ENCODE data around the gene ALOX5AP.

ALOX5AP gene

DNA sequence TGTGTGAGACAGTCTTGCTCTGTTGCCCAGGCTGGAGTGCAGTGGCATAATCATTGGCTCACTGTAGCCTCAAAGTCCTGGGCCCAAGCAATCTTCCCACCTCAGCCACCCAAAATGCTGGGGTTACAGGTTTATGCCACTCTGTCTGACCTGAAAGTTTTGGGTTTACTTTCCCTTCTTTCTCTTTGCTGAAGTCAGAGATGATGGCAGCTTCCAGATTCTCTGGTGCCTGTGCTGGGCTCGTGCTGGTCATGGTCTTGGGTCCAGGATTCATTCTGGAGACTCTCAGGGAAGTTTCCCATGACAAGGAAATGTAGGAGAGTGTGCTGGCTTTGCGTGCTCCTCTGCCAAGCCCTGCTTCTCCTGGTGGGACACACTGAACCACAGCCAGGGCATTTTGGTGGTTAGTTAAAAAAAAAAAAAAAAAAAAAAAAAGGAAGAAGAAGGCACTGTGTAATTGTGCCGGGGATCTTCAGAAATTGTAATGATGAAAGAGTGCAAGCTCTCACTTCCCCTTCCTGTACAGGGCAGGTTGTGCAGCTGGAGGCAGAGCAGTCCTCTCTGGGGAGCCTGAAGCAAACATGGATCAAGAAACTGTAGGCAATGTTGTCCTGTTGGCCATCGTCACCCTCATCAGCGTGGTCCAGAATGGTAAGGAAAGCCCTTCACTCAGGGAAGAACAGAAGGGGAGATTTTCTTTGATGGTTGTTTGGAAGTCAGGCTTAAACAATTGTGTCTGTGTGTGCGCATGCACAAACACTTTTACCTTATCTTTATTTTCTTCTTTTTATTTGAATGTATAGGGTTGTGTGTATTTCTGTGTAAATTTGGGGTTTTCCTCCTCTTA lies at the start of gene ALOX5AP:
TSS of gene ALOX5AP (plus strand) at position 519 of the 847 bp plus-strand sequence. CDS start at position 582, 63 bp downstream.
- no peak for DNase-seq (ENCODE audit: low spot score)

DNA sequence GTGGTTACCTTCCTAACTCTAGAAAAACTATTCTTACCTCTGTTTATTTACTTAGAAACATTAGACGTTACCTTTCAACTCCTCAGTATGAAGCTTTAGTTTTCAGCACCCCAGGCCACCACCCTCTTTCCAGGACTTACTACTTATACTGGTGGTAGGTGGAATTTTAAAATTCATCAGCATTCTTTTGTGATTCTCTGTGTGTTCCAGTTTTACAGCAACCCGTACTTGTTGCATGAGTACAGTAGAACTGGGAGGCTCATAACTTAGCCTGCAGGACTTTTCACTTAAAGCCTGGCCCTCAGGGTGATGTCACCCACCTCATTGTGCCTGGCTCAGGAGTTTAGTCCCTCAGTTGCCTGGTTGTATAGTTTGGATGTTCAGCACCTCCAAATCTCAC lies 49.4 kb upstream of the ALOX5AP start:
- no peak for DNase-seq (ENCODE audit: low spot score)

DNA sequence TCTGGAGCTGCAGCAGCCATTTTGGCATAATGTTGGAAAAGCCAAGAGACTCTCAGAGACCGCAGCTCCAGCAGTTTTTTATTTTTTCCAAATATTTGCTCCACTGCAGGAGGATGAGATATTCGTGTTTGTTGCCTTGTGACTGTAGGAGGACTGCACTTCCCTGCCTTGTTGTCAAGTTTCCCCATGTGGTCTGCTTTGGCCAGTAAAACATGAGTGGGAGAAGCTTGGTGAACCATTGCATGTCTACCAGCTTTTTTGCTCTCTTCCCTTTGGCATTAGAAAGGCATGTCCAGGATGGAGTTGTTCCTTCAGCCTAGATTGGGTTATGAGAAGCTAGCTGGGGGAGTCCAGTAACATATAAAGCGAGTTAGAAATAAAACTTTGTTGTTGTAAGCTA lies 47.7 kb upstream of the ALOX5AP start:
- DNase-seq (ENCODE audit: low spot score) = no peak

DNA sequence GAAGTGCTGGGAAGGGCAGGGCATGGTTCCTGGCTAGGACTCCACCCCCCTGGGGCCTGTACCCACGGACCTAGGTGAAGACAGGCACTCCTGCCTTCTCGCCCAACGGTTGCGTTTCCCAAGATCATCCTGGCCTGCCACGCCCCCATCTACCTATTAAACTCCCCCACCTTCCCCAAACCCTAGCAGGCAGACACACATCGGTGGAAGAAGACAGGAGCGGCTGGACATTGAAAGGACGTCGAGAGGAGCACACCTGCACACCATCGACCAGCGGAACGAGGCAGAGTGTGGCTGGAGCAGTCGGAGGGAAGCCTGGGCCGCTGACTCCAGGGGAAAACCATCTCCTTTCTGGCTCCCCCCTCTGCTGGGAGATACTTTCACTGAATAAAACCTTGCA lies 45.6 kb upstream of the ALOX5AP start:
- DNase-seq (ENCODE audit: low spot score) = no peak

DNA sequence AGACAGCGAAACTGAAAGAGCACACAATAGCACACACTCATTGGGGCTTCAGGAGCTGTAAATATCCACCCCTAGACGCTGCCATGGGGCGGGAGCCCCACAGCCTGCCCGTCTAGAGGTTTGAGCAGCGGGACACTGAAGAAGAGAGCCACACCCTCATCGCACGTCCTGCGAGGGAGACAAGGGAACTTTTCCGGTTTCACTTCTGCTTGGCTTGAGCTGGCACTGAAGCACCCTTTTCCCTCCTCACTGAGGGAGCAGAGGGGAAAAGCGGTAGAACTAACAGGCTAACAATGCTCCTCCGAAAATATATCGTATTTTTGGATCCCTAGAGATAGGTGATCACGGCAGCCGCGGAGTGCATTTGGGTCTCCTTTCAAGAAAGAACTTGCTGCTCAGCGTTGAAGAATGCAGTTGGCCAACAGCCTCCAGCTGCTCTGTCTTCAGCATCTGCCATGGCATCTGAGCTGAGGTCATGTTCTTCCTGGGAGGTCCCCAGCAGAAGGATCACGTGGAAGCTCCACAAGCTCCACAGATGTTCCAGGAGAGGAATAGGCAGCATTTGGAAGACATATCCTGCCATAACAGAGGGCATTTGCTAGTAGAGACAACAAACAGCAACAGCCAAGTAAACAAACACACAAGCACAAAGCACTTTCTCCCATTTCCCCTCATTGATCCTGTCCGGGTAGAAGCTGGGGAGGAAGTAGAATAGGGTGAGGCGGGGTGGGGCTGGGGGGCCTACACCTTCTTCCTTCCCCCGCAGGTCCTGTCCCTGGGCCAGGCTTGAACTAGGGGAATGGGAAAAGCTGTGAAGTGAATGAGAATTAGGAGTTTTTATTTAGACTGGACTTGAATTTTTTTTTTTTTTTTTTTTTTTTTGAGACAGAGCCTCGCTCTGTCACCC lies 44.8 kb upstream of the ALOX5AP start:
- peak; percentile 86 for DNase-seq (ENCODE audit: low spot score)

DNA sequence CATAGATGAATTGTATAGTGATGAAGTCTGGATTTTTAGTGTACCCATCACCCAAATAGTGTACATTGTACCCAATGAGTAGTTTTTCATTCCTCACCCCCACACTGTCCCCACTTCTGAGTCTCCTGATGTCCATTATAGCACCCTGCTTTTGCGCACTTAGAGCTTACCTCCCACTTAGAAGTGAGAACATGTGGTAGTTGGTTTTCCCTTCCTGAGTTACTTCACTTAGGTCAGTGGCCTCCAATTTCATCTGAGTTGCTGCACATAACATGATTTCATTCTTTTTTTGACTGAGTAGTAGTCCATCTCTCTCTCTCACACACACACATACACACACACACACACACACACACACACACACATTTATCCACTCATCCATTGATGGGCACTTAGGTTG lies 43.2 kb upstream of the ALOX5AP start:
- no peak for DNase-seq (ENCODE audit: low spot score)

DNA sequence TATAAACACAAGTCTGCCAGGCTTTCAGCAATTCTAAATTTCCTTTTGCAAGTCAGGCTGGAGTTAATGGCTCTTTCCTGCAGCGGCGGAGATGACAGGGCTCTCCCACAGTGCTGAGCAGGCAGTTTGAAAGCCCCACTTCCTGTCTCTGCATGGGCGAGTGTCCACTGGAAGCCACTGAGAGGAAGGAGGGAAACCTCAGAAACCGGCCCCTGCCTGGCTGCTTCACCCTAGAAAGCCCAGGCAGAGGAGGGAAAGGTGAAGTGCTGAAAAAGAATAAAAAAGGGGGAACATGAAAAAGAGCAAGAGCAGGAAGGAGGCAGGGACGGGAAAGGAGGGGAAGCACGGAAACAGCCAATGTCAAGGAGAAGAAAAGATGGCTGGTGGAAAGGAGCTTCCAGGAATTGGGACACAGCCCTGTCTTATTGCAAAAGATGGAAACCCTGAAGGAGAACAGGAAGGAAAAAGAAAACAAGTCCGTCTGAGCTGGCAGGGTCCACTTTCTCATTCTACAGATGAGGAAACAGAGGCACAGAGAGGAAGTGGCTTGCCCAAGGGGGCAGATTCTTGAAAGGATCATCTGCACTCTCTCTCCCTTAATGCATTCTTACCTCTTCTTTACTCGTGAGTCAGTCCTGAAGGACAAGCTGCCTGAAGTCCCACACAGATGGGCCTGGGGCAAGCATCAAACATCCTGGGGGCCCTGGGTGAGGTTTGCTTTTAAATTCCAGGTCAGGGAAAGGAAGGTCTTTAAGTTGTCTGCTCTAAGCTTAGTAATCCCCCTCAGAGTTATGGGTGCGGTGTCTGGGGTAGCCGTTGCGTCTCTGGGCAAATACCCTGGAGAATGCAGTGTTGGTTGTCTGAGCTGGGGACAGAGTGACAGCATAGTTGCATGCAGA lies 38.8 kb upstream of the ALOX5AP start:
- DNase-seq (ENCODE audit: low spot score) = no peak

DNA sequence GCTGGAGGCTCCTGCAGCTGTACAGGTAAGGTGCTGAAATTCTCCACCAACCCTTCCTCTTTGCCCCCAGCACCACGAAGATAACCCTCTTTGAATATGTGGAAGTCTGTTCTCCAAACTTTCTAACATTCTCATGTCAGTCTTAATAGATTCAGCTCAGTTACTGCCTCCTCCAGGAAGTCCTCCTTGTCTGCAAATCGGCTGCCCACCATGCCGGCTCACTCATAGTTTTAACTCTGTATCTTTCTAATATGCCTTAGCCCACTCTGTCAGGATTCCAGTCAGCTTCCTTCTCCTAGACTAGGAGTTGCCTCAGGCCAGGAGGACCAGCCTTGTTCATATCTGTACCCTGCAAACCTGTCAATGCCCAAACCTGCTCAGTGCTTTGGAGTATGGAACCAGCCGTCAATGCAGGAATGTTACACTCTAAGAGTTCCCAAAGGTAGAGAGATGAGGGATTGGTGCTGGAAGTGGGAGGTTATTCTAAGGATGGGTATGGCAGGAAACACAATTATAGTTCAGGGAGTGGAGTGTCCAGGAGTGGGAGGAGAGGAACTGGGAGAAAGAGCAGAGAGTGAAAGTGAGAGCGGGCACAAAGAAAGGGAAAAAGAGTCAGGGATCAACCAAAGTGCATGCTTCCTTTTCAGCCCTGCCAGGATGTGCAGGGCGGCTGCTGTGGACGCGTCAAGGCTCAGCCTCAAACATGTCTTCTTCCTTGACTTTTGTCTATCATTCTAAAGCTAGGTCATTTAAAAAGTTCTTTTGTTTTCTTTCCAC lies 38.0 kb upstream of the ALOX5AP start:
- DNase-seq (ENCODE audit: low spot score) = no peak

DNA sequence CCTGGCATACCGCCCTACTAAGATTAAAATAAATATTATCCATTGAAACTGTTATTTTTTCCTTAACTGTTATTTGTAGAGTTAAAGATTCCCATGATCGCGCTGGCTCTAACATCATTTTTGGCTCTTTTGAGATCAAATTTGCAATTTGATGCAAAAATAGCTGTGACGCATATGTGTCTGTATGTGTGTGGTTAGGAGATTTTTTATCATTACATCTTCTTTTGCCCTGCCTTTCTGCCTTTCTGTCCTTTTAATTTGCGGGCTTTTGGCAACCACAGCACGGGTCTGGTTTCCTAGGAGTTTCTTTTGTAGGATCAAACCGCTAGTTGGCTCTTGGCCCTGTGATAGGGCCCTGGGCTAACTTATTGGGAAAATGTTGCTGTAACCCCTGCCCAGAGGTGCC lies 37.3 kb upstream of the ALOX5AP start:
- peak; percentile 42 for DNase-seq (ENCODE audit: low spot score)

DNA sequence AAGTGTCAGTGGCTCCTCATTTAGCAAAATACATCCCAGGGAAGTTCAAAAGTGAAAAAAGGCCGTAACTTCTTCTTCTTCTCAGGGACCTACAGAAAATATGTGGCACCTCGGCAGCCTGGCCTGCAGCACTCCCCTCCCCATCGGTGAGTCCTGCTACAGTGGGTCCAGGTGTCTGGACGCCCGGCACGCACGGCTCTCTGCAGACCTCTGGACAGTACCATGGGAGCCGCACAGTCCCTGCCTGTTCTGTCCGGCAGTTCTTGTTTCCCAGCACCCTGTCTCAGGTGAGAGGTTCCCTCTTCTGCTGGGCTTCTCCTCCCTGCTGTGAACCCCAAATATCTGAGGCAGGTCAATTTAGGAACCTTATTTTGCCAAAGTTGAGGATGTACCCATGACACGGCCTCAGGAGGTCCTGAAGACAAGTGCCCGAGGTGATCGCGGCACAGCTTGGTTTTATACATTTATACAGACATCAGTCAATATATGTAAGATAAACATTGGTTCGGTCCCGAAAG lies 36.8 kb upstream of the ALOX5AP start:
- DNase-seq (ENCODE audit: low spot score) = no peak

DNA sequence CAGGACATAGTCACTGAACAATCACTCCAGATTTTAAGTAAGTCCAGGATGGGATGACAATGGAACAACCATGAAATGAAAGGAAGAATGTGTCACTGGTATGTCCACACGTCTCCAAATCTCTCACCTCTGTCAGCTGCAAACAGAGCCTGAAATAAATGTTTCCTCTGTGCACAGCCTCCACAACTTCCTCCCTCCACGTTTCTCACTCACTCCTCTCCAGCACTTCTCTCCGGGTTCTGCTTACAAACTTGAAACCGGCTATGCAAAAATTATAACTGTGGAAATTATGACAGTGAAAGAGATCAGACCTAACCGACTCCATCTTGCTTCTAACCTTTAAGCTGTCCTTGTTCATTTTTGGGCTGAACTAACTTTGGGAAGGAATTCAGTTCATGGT lies 35.0 kb upstream of the ALOX5AP start:
- DNase-seq (ENCODE audit: low spot score) = no peak

DNA sequence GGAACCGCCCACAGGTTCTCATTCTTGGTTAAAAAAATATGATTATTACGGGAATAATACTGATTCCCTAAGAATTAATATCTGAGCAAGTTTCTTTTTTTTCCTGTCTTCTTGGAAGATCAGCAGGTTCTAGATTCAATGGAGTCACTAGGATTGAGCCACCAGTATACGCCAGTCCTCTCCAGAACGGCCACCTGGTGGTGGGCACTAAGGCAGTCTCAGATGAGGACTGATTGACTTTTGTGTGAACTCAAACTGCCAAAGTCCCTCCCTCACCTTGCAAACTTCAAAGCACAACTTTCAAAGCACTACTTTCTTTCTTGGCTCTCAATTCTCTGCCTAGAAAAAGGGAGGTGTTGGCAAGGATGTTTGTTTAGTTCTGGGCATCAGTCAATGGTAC lies 33.3 kb upstream of the ALOX5AP start:
- no peak for DNase-seq (ENCODE audit: low spot score)

DNA sequence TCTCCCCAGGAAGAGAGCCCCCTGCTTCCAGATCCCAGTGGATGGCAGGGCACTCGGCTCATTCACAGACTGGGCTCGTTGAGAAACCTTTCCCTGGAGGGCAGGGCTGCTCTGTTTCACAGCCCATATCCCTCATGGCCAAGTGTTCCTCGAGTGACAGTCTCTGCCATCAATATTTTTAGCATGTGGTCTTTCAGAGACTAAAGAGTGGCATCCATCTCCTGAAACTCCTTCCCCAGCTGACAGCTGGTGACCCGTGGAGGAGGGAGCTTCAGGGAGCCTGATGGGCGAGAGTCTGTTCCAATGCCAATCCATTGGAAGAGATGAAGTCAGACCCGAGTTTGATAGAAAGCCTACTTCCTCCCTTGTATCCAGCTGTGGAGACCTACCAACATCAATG lies 30.7 kb upstream of the ALOX5AP start:
- no peak for DNase-seq (ENCODE audit: low spot score)

DNA sequence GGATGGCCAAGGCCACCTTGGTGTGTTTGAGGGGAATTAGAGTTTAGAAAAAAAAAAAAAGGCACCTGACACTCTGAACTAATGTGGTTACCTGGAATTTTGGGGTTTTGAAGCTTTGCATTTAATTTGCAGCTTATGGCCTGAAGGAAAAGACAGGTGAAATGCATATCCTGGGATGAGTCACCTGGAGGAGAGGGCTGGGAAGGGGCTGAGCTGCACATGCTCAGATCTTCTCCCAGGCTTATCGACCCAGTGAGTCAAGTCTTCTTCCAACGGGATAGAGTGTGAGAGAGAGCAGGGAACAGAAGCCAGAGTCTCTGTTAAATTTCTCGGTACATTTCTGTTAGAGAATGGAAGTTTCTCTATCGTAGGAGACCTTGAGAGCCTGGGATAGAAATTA lies 29.7 kb upstream of the ALOX5AP start:
- DNase-seq (ENCODE audit: low spot score) = no peak

DNA sequence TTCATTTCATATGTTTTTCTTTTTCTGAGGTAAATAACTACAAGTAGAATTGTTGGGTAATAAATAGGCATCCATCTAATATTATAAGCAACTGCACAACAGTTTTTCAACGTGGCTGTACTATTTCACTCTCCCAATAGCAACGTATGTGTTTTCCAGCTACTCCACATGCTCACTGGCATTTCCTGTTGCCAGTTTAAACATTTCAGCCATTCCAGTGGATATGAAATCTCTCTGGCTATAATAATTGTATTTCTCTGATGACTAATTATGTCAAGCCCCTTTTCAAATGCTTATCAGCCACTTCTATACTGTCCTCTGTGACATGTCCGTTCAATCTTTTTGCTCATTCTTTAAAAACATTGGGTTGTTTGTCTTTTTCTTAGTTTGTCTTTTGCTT lies 26.8 kb upstream of the ALOX5AP start:
- peak; percentile 27 for DNase-seq (ENCODE audit: low spot score)

DNA sequence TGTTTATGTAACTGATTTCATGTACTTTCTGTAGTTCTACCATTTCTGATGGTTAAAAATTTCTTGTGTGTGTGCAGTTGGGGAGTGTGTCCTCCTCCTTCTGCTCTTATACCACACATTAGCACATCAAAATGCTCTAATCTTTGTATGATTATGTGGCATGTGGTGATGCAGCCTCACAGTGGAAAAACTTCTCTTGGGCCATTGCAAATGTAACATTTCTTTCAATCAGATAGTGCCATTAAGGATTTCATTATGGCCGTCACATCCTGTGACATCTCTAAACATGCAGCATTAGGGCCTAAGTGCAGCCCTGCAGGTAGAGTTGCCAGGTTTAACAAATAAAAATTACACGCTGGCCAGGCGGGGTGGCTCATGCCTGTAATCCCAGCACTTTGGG lies 24.9 kb upstream of the ALOX5AP start:
- no peak for DNase-seq (ENCODE audit: low spot score)

DNA sequence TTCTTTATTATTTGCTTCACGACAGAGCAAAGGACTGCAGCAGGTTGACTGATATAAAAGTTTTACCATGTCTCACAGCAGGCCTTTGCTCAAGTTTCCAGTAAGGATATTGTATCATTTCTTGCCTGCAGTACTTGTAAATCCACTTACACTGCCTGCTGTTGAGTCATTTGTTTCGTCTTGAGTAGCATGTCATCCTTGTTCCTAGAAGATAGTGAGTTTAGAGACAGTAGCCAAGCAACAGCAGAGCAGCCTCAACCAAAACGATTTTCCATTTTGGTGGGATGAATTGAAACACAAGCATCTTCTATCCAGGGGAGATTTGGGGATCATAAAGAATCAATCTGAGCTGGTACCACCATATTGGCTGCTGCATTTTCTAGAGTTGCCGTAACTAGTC lies 24.0 kb upstream of the ALOX5AP start:
- no peak for DNase-seq (ENCODE audit: low spot score)

DNA sequence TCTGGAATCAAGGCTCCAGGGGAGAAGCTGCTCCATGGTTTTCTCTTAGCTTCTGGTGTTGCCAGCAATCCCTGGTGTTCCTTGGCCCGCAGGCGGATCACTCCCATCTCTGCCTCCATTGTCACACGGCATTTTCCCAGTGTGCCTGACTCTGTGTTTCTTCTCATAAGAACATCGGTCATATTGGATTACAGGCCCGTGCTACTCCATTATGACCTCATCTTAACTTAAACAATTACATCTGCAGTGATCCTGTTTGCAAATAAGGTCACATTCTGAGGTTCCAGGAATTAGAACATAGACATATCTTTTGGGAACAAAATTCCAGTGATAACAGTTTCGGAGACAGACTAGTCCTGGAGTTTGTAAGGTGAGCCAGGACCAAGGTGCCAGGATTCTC lies 23.5 kb upstream of the ALOX5AP start:
- no peak for DNase-seq (ENCODE audit: low spot score)

DNA sequence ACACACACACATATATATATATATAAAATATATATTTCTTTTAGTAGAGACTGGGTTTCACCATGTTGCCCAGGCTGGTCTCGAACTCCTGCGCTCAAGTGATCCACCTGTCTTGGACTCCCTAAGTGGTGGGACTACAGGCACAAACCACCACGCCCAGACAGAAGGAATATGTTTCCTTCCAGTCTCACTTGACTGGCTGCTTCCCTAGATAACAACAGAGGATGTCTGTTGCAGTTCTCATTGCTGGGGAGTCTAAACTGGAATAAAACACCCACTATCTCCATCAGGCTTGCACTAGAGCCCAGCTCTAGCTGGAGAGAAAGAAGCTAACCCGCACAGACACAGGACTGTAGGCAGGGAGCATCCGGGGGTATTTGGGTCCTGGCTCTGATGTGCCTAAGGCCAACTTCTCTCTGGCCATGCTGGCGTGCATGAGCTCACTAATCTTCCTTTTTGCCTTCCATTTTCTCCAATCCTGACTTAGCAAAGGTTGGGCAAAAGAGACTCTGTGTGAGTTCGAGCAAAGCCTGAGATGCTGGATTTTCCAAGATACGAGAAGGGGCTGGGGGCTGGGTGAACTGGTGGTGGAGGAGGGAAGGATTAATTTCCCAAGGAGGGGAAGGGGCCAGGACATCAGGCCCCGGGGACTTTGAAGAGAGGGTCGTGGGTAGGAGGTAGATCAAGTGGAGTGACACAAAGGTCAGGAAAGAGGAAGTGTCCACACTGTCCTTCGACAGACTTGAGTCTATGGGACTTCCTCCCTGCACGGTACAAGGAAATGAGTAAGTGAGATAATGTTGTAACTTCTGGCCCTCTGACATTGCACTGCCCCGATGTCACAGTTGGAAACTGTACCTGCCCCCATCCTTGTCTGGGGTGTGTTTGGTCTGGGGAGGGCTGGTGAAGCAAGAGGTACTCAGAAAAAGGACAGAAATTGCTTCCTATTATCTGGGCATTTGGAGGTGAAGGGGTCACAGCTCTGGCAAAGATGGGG lies 22.5 kb upstream of the ALOX5AP start:
- DNase-seq (ENCODE audit: low spot score) = no peak

Data from hepatic stellate cell (primary cell).